ENCODE measurements around the gene ZNF609. TPM values are rescaled to one million over a fixed set of nuclear protein-coding genes. Genes with fewer than 3 reads are reported as not detected.

Gene ZNF609
- total and polyA plus RNA-seq, 10 of the 15 experiments (the other 5 are each of a cell fraction or from before 2014, with no cell fraction given) = 5.1 to 35.3 (median 13.6) TPM

DNA sequence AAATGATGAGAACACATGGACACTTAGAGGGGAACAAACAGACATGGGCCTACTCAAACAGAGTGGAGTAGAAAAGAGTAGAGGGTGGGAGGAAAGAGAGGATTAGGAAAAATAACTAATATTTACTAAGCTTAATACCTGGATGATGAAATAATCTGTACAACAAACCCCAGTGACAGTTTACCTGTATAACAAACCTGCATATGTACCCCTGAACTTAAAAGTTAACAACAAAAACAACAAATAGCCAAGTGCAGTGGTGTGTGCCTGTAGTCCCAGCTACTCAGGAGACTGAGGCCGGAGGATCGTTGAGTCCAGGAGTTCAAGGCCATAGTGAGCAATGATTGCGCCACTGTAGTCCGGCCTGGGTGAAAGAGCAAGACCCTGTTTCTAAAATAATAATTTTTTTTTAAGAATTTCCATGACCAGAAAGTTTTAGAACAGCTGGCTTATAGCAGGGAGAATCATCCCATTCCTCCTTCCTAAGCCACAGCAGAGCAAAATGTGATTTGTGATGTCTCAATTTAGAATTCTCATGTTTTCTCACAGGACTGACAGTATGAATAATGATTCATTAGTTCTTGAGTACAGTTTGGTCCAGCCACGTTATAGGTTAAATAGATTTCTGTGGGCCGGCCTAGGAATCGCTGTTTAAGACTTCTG is 150.0 kb downstream of the ZNF609 start (continued):
- TF ChIP-seq CUX1 (IDR thresholded peaks at IDR 0.05; ENCODE audit: insufficient replicate concordance, low read depth, low read length) = no peak

GRCh38 chr15:64611085-64611725 is 150.8 kb downstream of the ZNF609 start:
- SMC1A ChIA-PET (ENCODE audit: uncharacterized antibody, unreplicated experiment) = interaction anchor here (0.9 to 2.4 kb wide), 10 partner anchors 12 to 184 kb away, joined by 3 to 11 read pairs (median 4); no protein-coding TSS in a partner anchor
- in situ Hi-C loops (cut with MboI) = no loop called here
- CTCF ChIA-PET = interaction anchor here (0.9 to 1.5 kb wide), 3 partner anchors 9 to 32 kb away, joined by 3 to 4 read pairs (median 4); no protein-coding TSS in a partner anchor
- peaks cover 24% of the 10 kb centered on the region for H3K79me2 ChIP-seq (ENCODE audit: control insufficient read depth, insufficient read depth, low read length)
- no peak overlapping the region for H3K27ac ChIP-seq (ENCODE audit: control insufficient read depth, insufficient read depth)
- RAD21 ChIA-PET (ENCODE audit: unreplicated experiment) = interaction anchor here (1.3 to 1.6 kb wide), 3 partner anchors 14 to 108 kb away, joined by 3 to 4 read pairs (median 4); no protein-coding TSS in a partner anchor
- TSS peak; percentile 44 for BruUV-seq (replicated peaks)
- no peak overlapping the region for H3K4me2 ChIP-seq (ENCODE audit: control insufficient read depth, insufficient read depth)
- H3K27me3 ChIP-seq (replicated peaks in 1 of 2; ENCODE audit: control insufficient read depth in 2 of 2, insufficient read depth in 2 of 2, low read length in 1 of 2) = no peaks in the 10 kb centered on the region
- H3K36me3 ChIP-seq (ENCODE audit: control insufficient read depth in 2 of 2, insufficient read depth in 2 of 2, low read length in 1 of 2) = no peaks in the 10 kb centered on the region
- H3K4me1 ChIP-seq (ENCODE audit: control insufficient read depth, insufficient read depth, low read length) = no peaks in the 10 kb centered on the region
- no peak overlapping the region for H3K4me3 ChIP-seq
- H3K9me3 ChIP-seq (replicated peaks; ENCODE audit: control insufficient read depth, insufficient read depth, low read length) = no peaks in the 10 kb centered on the region
- H4K20me1 ChIP-seq (ENCODE audit: control insufficient read depth, insufficient read depth) = no peaks in the 10 kb centered on the region
- no peak overlapping the region for H3K9ac ChIP-seq (ENCODE audit: control insufficient read depth, insufficient read depth, low read length)
- ATAC-seq (no peak), FAIRE-seq (no peak), DNase-seq (ENCODE audit: low read depth, low spot score) (no peak)
- intact Hi-C loops (cut with micrococcal nuclease; ENCODE audit: unreplicated experiment) = no loop called here
- no peak for TF ChIP-seq SMAD5 (IDR thresholded peaks at IDR 0.05; ENCODE audit: low read depth)
- TF ChIP-seq POU2F2 (IDR thresholded peaks at IDR 0.05; ENCODE audit: borderline replicate concordance, low read depth, low read length) = no peak
- no peak for TF ChIP-seq PBX3 (IDR thresholded peaks at IDR 0.05; ENCODE audit: insufficient replicate concordance, low read depth, low read length)
- no peak for TF ChIP-seq NBN (IDR thresholded peaks at IDR 0.05)
- no peak for TF ChIP-seq HDGF (IDR thresholded peaks at IDR 0.05)
- no peak overlapping the region for H2AFZ ChIP-seq (ENCODE audit: control insufficient read depth, low read depth, low read length)
- POLR2A ChIA-PET = interaction anchor here (1.5 to 2.0 kb wide), 3 partner anchors 9 to 34 kb away, joined by 4 to 8 read pairs (median 6); no protein-coding TSS in a partner anchor
